ENCODE measurements around the gene SMIM35. TPM values are rescaled to one million over a fixed set of nuclear protein-coding genes. Genes with fewer than 3 reads are reported as not detected.

Gene SMIM35
- total and polyA plus RNA-seq, 11 donors, result 0.21 TPM; not detected in 10

DNA sequence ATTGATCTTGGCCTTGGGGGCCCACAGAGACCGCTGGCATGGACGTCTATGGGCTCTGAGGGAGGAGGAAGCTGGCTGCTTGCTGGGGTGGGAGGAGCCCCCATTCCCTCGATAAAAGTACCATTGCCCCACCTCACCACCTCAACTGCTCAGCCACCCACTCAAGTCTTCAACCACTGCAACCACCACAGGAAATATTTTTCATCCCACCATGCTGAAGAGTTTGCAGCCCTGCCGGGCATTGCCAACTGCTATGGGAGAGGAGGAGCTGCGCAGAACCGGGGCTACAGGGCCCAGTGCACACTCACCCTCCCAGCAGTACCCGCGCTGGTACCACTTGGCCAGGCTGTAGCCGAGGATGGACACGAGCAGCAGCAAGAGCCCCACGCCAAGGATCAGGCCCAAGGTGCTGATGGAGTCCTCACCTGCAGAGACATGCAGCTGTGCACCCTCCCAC lies 71.3 kb downstream of the SMIM35 start:
- Histone ChIP-seq H3K27me3 (peaks cover 0 to 3% (median 0%) of the 10 kb centered on the region in 9 donors), H3K4me1 (peaks cover 0 to 58% (median 0%) of the 10 kb centered on the region in 12 donors), H3K36me3 (no peaks in the 10 kb centered on the region), H3K9me3 (peaks cover 0 to 14% (median 0%) of the 10 kb centered on the region in 12 donors), H3K27ac (peak overlapping the region in 1 of 12 donors; percentile 60), H3K4me3 (no peak overlapping the region)
- intact Hi-C loops (cut with DNase I), result no loop called here
- DNase-seq (no peak), ATAC-seq (no peak)
- 76 to 87% (median 78%) methylated on average over 8 to 11 of the region's 11 CpGs for WGBS, 4 donors
- no peak for TF ChIP-seq POLR2A (IDR thresholded peaks at IDR 0.05)
- TF ChIP-seq CTCF (IDR thresholded peaks at IDR 0.05), result no peak

DNA sequence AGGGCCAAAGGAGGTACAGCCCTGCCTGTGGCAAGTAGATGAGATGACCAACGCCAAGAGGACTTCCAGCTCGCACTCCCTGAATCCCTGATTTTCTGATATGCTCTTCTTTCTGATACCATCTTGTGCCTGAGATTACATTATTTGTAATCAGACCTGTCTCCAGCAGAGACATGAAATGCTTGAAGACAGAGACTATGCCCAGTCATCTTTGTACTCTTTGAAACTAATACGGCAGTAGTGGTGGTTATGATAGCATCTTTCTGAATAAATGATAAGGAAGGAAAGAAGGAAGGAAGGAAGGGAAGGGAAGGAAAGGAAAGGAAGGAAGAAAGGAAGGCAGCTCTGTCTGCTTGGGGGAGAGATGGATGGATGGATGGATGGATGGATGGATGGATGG lies 72.7 kb downstream of the SMIM35 start:
- Histone ChIP-seq H3K4me3 (no peak overlapping the region), H3K27me3 (peaks cover 0 to 3% (median 0%) of the 10 kb centered on the region in 9 donors), H3K4me1 (peaks cover 0 to 71% (median 0%) of the 10 kb centered on the region in 12 donors), H3K9me3 (peaks cover 0 to 14% (median 0%) of the 10 kb centered on the region in 12 donors), H3K27ac (no peak overlapping the region), H3K36me3 (no peaks in the 10 kb centered on the region)
- ATAC-seq (no peak), DNase-seq (no peak)
- intact Hi-C loops (cut with DNase I), result no loop called here
- TF ChIP-seq POLR2A (IDR thresholded peaks at IDR 0.05) (no peak), CTCF (IDR thresholded peaks at IDR 0.05) (no peak)
- WGBS, 4 donors, result 95 to 98% (median 97%) methylated on average over 3 of the region's 3 CpGs

DNA sequence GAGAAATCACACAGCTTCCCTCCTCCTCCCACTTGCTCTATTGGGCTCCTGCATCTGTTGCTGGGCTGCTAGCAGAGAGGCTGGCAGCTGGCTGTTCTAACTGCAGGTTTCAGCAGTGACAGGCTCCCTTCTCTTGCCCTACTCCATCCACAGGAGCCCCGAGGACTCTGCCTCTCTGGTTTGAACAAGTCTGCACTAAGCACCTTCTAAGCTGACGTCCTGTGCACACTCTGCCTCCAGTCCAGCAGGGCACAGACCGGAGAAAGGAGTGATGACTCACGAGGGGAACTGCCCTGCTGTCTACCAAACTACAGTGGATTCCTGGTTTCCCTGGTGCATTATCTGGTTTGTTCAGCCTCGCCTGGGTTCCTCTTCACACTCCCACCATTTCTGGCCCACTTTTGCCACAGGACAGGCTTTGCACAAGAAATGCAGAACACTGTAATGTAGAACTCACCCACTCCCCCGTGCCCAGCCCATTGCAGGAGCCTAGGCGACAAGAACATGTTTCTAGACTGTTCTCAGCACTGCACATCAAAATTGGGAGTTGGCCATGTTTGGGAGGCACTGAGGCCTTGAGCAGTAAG lies 74.6 kb downstream of the SMIM35 start:
- H3K27ac ChIP-seq, result peak overlapping the region in 7 of 12 donors; percentile 11 to 95 (median 48)
- peaks cover 0 to 89% (median 0%) of the 10 kb centered on the region in 12 donors for H3K4me1 ChIP-seq
- TF ChIP-seq CTCF (IDR thresholded peaks at IDR 0.05) (no peak), POLR2A (IDR thresholded peaks at IDR 0.05) (peak in 1 of 2 donors; percentile 12)
- H3K4me3 ChIP-seq, result no peak overlapping the region
- peaks cover 0 to 3% (median 0%) of the 10 kb centered on the region in 9 donors for H3K27me3 ChIP-seq
- no peaks in the 10 kb centered on the region for H3K36me3 ChIP-seq
- peak in 2 of 5 donors; percentile 46 to 48 for DNase-seq
- intact Hi-C loops (cut with DNase I), result no loop called here
- H3K9me3 ChIP-seq, result peaks cover 0 to 5% (median 0%) of the 10 kb centered on the region in 12 donors
- WGBS, 4 donors, result 76 to 85% (median 79%) methylated on average over 7 of the region's 7 CpGs
- ATAC-seq, result peak in 3 of 4 donors; percentile 47 to 73 (median 72)

DNA sequence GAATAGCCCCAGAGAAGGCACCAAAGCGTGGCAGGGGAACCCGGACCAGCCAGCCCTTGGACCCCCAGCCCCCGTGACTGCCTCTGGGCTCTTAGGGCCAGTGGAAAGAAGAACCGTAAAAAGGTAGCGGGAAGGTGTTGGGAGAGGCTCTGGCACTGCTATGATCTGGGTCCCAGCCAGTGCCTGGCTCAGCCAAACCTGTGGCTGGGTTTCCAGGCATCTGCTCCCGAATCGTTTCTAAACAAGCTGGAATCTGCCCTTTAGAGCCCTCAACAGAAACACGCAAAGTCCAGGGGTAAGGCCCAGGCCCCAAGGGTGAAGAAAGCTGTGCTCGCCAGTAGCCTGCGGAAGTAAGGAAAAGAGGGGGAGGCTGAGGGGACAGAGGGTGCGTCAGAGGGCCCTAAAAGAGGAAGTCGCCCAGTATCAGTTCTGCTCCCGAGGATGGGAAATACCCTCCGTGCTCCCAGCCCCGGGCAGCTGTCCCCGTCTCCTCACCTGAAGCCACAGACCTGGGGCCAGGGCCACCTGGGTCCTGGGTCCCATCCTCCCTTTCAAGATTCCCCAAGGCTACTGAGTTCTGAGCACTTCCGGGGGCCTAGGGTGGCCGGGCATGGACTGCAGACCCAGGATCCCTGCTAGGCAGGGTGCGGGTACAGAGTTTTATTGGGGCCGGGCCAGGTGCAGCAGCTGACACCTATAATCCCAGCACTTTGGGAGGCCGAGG lies 75.9 kb downstream of the SMIM35 start:
- H3K27ac ChIP-seq, result peak overlapping the region in 9 of 12 donors; percentile 16 to 95 (median 54)
- intact Hi-C loops (cut with DNase I), result no loop called here
- DNase-seq (peak; percentile 56 to 73 (median 64)), ATAC-seq (peak; percentile 72 to 85 (median 80))
- no peak for TF ChIP-seq CTCF (IDR thresholded peaks at IDR 0.05)
- H3K27me3 ChIP-seq, result no peaks in the 10 kb centered on the region
- no peak overlapping the region for H3K4me3 ChIP-seq
- WGBS, 4 donors, result 66 to 76% (median 72%) methylated on average over 14 to 21 of the region's 21 CpGs
- no peaks in the 10 kb centered on the region for H3K36me3 ChIP-seq
- no peaks in the 10 kb centered on the region for H3K9me3 ChIP-seq
- peaks cover 0 to 89% (median 0%) of the 10 kb centered on the region in 12 donors for H3K4me1 ChIP-seq
